HG03575 (cell line): ENCODE measurements around the gene ZNF641.
"Not testable (repeated sequence)": the region's sequence is repeated elsewhere in the genome, so short reads cannot be mapped to it uniquely, and the experiment has no call there.

Source experiments
- ATAC-seq: cut with Tn5 transposase; IDR thresholded peaks from one replicate; pipeline ENCODE4 v1.9.1; 2021; ENCODE audit not compliant: unreplicated experiment, insufficient number of reproducible peaks, low FRiP score; ENCODE audit errors: extremely low read depth

Gene ZNF641

GRCh38 chr12:48339442-48340117 is 11.1 kb downstream of the ZNF641 start:
- ATAC-seq = no peak

GRCh38 chr12:48336564-48336963 is 14.2 kb downstream of the ZNF641 start:
- ATAC-seq = no peak

- ATAC-seq = no peak
Observed at GRCh38 chr12:48336061-48336460, 14.7 kb downstream of the ZNF641 start.

- no peak for ATAC-seq
Observed at GRCh38 chr12:48334808-48335207, 15.9 kb downstream of the ZNF641 start.

GRCh38 chr12:48333680-48334079 is 17.0 kb downstream of the ZNF641 start:
- not testable (repeated sequence) for ATAC-seq

- no peak for ATAC-seq
Observed at GRCh38 chr12:48331399-48331798, 19.3 kb downstream of the ZNF641 start.

GRCh38 chr12:48329199-48329939 is 21.4 kb downstream of the ZNF641 start:
- no peak for ATAC-seq

- ATAC-seq = no peak
Observed at GRCh38 chr12:48316491-48316890, 34.2 kb downstream of the ZNF641 start.

GRCh38 chr12:48311313-48311712 is 39.4 kb downstream of the ZNF641 start:
- ATAC-seq = no peak

GRCh38 chr12:48307269-48307668 is 43.5 kb downstream of the ZNF641 start:
- ATAC-seq = no peak

- ATAC-seq = no peak
Observed at GRCh38 chr12:48305190-48305589, 45.5 kb downstream of the ZNF641 start.

GRCh38 chr12:48302161-48302911 is 48.4 kb downstream of the ZNF641 start:
- no peak for ATAC-seq

GRCh38 chr12:48300774-48301173 is 49.9 kb downstream of the ZNF641 start:
- ATAC-seq = no peak

GRCh38 chr12:48296586-48297282 is 54.0 kb downstream of the ZNF641 start:
- ATAC-seq = no peak

- no peak for ATAC-seq
Observed at GRCh38 chr12:48292040-48292439, 58.7 kb downstream of the ZNF641 start.

GRCh38 chr12:48291511-48291910 is 59.2 kb downstream of the ZNF641 start:
- no peak for ATAC-seq

GRCh38 chr12:48288387-48289268 is 62.1 kb downstream of the ZNF641 start:
- no peak for ATAC-seq
